GM23338 (cell line): ENCODE data around the gene PPIP5K2. TPM values are rescaled to one million over a fixed set of nuclear protein-coding genes. Genes with fewer than 3 reads are reported as not detected.

Source experiments
- ATAC-seq: fragments of 200-7000 bp; cut with Tn5 transposase; 3 replicates; pipeline ENCODE4 v1.9.1; 2020
- DNase-seq: peaks from one replicate; pipeline ENCODE4 v3.0.0-alpha.2; 2015; ENCODE audit warnings: low spot score
- H2AFZ ChIP-seq: fragments of 200-600 bp; sonication (generic); 2 replicates; pipeline ENCODE4 v1.8.0; 2016; ENCODE audit warnings: antibody characterized with exemption, mild to moderate bottlenecking, moderate library complexity
- H3F3A ChIP-seq: fragments of 200-600 bp; sonication (generic); replicated peaks from 2 replicates; pipeline ENCODE4 v1.8.0; 2017; ENCODE audit warnings: antibody characterized with exemption, mixed run types, low read depth
- H3K27ac ChIP-seq: fragments of 200-600 bp; sonication (generic); 2 replicates; pipeline ENCODE4 v1.6.1; 2016; ENCODE audit warnings: low read depth
- H3K27me3 ChIP-seq: fragments of 200-600 bp; sonication (generic); 2 replicates; pipeline ENCODE4 v1.8.0; 2016; ENCODE audit warnings: mild to moderate bottlenecking, mixed run types, moderate library complexity; ENCODE audit not compliant: insufficient read depth
- H3K36me3 ChIP-seq: fragments of 200-600 bp; sonication (generic); 2 replicates; pipeline ENCODE4 v1.8.0; 2016; ENCODE audit warnings: mild to moderate bottlenecking; ENCODE audit not compliant: insufficient read depth
- H3K4me1 ChIP-seq: fragments of 200-600 bp; sonication (generic); 2 replicates; pipeline ENCODE4 v1.8.0; 2016; ENCODE audit warnings: mild to moderate bottlenecking, moderate library complexity; ENCODE audit not compliant: insufficient read depth
- H3K4me2 ChIP-seq: fragments of 200-600 bp; sonication (generic); 2 replicates; pipeline ENCODE4 v1.7.1; 2017; ENCODE audit warnings: mixed run types
- H3K4me3 ChIP-seq: fragments of 200-600 bp; sonication (generic); 2 replicates; pipeline ENCODE4 v1.6.1; 2016; ENCODE audit warnings: mixed run types
- H3K79me2 ChIP-seq: fragments of 200-600 bp; sonication (generic); replicated peaks from 2 replicates; pipeline ENCODE4 v1.8.0; 2017; ENCODE audit warnings: mild to moderate bottlenecking; ENCODE audit not compliant: insufficient read depth
- H3K9me2 ChIP-seq: fragments of 200-600 bp; sonication (generic); 2 replicates; pipeline ENCODE4 v1.8.0; 2017; ENCODE audit not compliant: insufficient read depth
- H4K20me1 ChIP-seq: fragments of 200-600 bp; sonication (generic); replicated peaks from 2 replicates; pipeline ENCODE4 v1.8.0; 2017; ENCODE audit warnings: mild to moderate bottlenecking; ENCODE audit not compliant: insufficient read depth
- H3K27ac Mint-ChIP-seq: 2 replicates; pipeline ENCODE4 v1.8.0; 2020; ENCODE audit warnings: inconsistent platforms, mild to moderate bottlenecking, moderate library complexity, mixed read lengths
- H3K27me3 Mint-ChIP-seq: 3 replicates; pipeline ENCODE4 v1.8.0; 2022; ENCODE audit warnings: low read depth, mild to moderate bottlenecking, moderate library complexity, mixed read lengths, inconsistent platforms; ENCODE audit not compliant: insufficient read depth, poor library complexity
- H3K36me3 Mint-ChIP-seq: 3 replicates; pipeline ENCODE4 v1.8.0; 2021; ENCODE audit warnings: low read depth, mild to moderate bottlenecking, inconsistent platforms, moderate library complexity, mixed read lengths
- H3K4me1 Mint-ChIP-seq: 3 replicates; pipeline ENCODE4 v1.8.0; 2020; ENCODE audit warnings: mild to moderate bottlenecking, inconsistent platforms, mixed read lengths
- H3K4me3 Mint-ChIP-seq: 3 replicates; pipeline ENCODE4 v1.8.0; 2021; ENCODE audit warnings: moderate library complexity, mild to moderate bottlenecking, inconsistent platforms, mixed read lengths
- H3K9me3 Mint-ChIP-seq: 3 replicates; pipeline ENCODE4 v1.8.0; 2020; ENCODE audit warnings: moderate library complexity, mild to moderate bottlenecking, inconsistent platforms, mixed read lengths
- CREB1 ChIP-seq: fragments of 250-450 bp; sonication (Bioruptor Pico); IDR thresholded peaks from 2 replicates; pipeline ENCODE4 v1.5.0; 2020; ENCODE audit warnings: low read depth, mild to moderate bottlenecking, moderate library complexity
- ETS1 ChIP-seq: IDR thresholded peaks from 2 replicates; pipeline ENCODE4 v1.6.1; 2016; ENCODE audit warnings: antibody characterized with exemption
- EZH2 ChIP-seq: fragments of 200-600 bp; sonication (generic); IDR thresholded peaks from one replicate; pipeline ENCODE4 v1.8.0; 2017; ENCODE audit warnings: antibody characterized with exemption, mild to moderate bottlenecking, low read depth; ENCODE audit not compliant: unreplicated experiment
- EZH2phosphoT487 ChIP-seq: fragments of 200-600 bp; sonication (generic); IDR thresholded peaks from one replicate; pipeline ENCODE4 v1.8.1; 2018; ENCODE audit warnings: antibody characterized with exemption; ENCODE audit not compliant: unreplicated experiment
- JUNB ChIP-seq: IDR thresholded peaks from one replicate; pipeline ENCODE4 v1.6.1; 2016; ENCODE audit warnings: antibody characterized with exemption; ENCODE audit not compliant: unreplicated experiment
- NANOG ChIP-seq: IDR thresholded peaks from 2 replicates; pipeline ENCODE4 v1.6.1; 2016; ENCODE audit warnings: antibody characterized with exemption, borderline replicate concordance
- POLR2AphosphoS5 ChIP-seq: IDR thresholded peaks from 2 replicates; pipeline ENCODE4 v1.6.1; 2016; ENCODE audit warnings: antibody characterized with exemption, low read depth
- REST ChIP-seq: IDR thresholded peaks from one replicate; pipeline ENCODE4 v1.6.1; 2018; ENCODE audit warnings: antibody characterized with exemption; ENCODE audit not compliant: unreplicated experiment
- STAT1 ChIP-seq: IDR thresholded peaks from one replicate; pipeline ENCODE4 v1.6.1; 2016; ENCODE audit warnings: antibody characterized with exemption; ENCODE audit not compliant: unreplicated experiment
- ZNF114 ChIP-seq: fragments of 250-450 bp; sonication (Bioruptor Pico); IDR thresholded peaks from 2 replicates; pipeline ENCODE4 v1.5.0; 2020; ENCODE audit warnings: mild to moderate bottlenecking, moderate library complexity
- ZNF331 ChIP-seq: fragments of 250-450 bp; sonication (Bioruptor Pico); IDR thresholded peaks from 2 replicates; pipeline ENCODE4 v1.5.0; 2020; ENCODE audit warnings: low read depth, mild to moderate bottlenecking, moderate library complexity
- ZNF462 ChIP-seq: fragments of 250-450 bp; sonication (Bioruptor Pico); IDR thresholded peaks from 2 replicates; pipeline ENCODE4 v1.5.0; 2020; ENCODE audit warnings: mild to moderate bottlenecking, moderate library complexity
- polyA plus RNA-seq: library from polyadenylated mRNA; unstranded; fragments of >200 nt; fragmentation: Nextera tagmentation; extraction: Ambion mirVana; gene quantifications from 2 replicates; pipeline ENCODE4 v1.2.1, GENCODE V29; 2016
- total RNA-seq: library from RNA; depleted of rRNA; stranded (reverse); fragments of >200 nt; shearing (Covaris generic); gene quantifications from 2 replicates; pipeline ENCODE4 v1.2.3, GENCODE V29; 2014
- TF ChIP-seq, protein P1 (sequence below), 2 experiments: fragments of 200-600 bp in 1 of 2; sonication (generic) in 1 of 2; conservative IDR thresholded peaks; 2 replicates each; pipeline versions ENCODE4 v1.5.1 to v1.6.1; 2016 to 2017; ENCODE audit warnings: antibody characterized with exemption in 2 of 2, low read depth in 2 of 2, mild to moderate bottlenecking in 2 of 2, moderate library complexity in 1 of 2

The PPIP5K2 gene
- total and polyA plus RNA-seq, 2 experiments from 2014 or later, result 41.7 to 45.4 TPM

DNA sequence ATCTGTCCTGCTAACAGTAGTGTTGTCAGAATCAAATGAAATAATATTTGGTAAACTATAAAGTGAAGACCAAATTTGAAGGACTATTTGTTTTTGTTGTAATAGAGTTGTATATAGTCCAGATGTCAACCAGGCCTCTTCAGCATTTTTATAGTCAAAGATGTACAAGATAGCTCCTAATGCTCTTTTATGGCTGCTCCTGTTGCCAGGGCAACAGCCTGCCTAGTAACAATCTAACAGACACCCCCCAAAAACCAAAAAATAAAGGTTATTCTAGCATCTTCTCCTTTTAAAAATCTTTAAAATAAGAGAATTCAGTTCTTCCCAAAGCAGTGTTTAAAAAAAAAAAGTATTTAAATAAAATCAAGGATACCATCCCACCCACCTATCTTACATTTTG, 89.0 kb downstream of the PPIP5K2 start:
- Histone ChIP-seq H3K4me1 (peaks cover 8% of the 10 kb centered on the region; the same call in 1 of the 2 replicates), H3K4me2 (no peak overlapping the region), H3K36me3 (no peaks in the 10 kb centered on the region), H4K20me1 (no peaks in the 10 kb centered on the region), H3K79me2 (no peaks in the 10 kb centered on the region), H3K27ac (no peak overlapping the region), H3K9me2 (no peaks in the 10 kb centered on the region), H3K27me3 (no peaks in the 10 kb centered on the region), H3F3A (no peaks in the 10 kb centered on the region), H3K4me3 (no peak overlapping the region), H2AFZ (no peak overlapping the region)
- no peak for ATAC-seq
- H3K4me1 Mint-ChIP-seq, result peaks cover 13% of the 10 kb centered on the region; the same call in 2 of the 3 replicates
- H3K27ac Mint-ChIP-seq, result no peak overlapping the region
- TF ChIP-seq CREB1 (CRISPR knock-in tag), result no peak
- no peak for TF ChIP-seq NANOG
- TF ChIP-seq ZNF331 (CRISPR knock-in tag), result no peak
- no peak for TF ChIP-seq REST
- no peak for TF ChIP-seq ETS1
- TF ChIP-seq JUNB, result no peak
- no peak for TF ChIP-seq POLR2AphosphoS5
- TF ChIP-seq EZH2, result no peak
- TF ChIP-seq ZNF114 (CRISPR knock-in tag), result no peak
- no peak for TF ChIP-seq EZH2phosphoT487
- TF ChIP-seq, protein P1, sequence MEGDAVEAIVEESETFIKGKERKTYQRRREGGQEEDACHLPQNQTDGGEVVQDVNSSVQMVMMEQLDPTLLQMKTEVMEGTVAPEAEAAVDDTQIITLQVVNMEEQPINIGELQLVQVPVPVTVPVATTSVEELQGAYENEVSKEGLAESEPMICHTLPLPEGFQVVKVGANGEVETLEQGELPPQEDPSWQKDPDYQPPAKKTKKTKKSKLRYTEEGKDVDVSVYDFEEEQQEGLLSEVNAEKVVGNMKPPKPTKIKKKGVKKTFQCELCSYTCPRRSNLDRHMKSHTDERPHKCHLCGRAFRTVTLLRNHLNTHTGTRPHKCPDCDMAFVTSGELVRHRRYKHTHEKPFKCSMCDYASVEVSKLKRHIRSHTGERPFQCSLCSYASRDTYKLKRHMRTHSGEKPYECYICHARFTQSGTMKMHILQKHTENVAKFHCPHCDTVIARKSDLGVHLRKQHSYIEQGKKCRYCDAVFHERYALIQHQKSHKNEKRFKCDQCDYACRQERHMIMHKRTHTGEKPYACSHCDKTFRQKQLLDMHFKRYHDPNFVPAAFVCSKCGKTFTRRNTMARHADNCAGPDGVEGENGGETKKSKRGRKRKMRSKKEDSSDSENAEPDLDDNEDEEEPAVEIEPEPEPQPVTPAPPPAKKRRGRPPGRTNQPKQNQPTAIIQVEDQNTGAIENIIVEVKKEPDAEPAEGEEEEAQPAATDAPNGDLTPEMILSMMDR (conservative IDR thresholded peaks at IDR 0.05; ENCODE audit: low read depth in 2 of 2), result no peak
- no peak for TF ChIP-seq ZNF462
- no peak for TF ChIP-seq STAT1
- no peaks in the 10 kb centered on the region for H3K27me3 Mint-ChIP-seq
- H3K36me3 Mint-ChIP-seq, result no peaks in the 10 kb centered on the region
- no peak overlapping the region for H3K4me3 Mint-ChIP-seq
- DNase-seq, result no peak
- H3K9me3 Mint-ChIP-seq, result no peaks in the 10 kb centered on the region
